GM19240 (cell line): ENCODE results near the gene SYTL5.

Experiments
- DNase-seq: peaks from one replicate; pipeline ENCODE4 v3.0.0; 2011; ENCODE audit warnings: low spot score; ENCODE audit not compliant: insufficient read length

The SYTL5 gene

DNA sequence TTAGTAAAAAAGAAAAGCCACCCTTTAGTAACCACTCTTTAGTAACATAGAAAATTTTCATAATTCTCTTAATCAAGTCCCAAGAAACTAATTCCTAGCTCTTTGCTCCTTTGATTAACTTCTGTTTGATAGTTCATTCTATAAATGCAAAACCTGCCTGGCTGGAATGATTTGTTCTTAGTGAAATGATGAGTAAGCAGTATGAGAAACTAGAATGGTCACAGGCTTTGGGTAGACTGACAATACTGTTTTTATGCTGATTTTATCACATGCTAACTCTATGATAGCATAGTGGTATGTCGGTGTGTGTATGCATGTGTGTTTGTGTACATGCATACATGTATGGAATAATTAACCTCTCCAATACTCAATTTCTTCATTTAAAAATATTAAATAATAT, 81.2 kb downstream of the SYTL5 start:
- no peak for DNase-seq

DNA sequence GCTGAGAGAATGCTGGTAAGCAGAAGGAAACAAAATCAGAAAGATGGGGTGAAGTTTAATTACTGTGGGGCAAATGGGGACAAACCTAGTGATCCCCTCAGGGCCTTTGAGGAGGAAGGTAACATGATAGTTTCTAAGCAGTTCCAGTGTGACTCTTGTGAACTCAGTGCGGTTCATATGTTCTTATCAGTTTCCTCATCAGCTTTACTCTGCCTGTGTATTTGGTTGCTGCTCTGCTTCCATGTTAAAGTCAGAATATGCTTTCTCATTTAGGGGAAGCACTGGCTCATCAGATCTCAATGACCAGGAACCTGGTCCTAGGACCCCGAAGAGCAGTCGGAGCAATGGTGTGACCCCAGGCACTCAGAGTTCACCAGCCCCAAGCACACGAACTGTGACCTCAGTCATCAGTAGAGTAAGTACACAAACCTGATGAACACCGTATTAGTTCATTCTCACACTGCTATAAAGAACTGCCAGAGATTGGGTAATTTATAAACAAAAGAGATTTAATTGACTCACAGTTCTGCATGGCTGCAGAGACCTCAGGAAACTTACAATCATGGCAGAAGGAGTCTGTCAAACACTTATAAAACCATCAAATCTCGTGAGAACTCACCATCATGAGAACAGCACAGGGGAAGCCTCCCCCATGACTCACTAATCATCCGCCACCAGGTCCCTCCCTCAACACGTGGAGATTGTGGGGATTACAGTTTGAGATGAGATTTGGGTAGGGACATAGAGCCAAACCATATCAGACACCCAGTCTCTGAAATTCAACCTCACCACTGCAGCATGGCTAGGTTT, 83.0 kb downstream of the SYTL5 start:
- DNase-seq, result no peak

DNA sequence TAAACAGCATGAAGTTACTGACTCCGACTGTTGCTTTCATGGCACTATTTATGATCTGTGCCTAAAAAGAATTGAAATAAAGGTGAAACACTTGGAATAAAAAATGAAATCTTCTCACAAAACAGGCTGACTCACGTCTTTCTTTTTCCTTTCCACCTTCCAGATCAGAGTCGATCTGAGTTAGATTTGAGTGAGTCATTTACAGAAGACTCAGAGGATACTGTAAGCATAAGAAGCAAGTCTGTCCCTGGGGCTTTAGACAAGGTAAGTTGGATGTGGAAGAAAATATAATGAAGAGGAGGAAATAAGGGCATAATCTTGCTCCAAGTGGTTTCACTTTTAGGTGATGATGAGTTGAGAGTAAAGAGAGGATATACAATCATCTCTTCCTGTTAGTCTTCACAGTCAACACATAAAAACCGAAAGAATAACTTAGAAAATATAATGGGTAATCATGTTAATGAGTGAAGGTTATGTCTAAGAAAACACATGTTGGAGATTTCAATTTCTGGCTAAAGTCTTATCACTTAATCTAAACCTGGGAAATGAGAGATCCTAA, 89.7 kb downstream of the SYTL5 start:
- no peak for DNase-seq

DNA sequence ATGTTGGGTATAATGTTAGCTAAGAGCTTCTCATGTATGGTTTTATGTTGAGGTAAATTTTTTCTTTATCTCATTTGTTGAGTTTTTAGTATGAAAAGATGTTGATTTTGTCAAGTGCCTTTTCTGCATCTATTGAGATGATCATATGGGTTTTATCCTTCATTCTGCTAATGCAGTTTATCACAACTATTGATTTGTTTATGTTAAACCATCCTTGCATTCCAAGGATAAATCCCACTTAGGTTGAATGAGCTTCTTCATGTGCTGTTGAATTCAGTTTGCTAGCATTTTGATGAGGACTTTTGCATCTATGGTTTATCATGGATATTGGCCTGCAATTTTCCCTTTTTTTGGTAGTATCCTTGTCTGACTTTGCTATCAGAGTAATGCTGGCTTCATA, 93.3 kb downstream of the SYTL5 start:
- no peak for DNase-seq

DNA sequence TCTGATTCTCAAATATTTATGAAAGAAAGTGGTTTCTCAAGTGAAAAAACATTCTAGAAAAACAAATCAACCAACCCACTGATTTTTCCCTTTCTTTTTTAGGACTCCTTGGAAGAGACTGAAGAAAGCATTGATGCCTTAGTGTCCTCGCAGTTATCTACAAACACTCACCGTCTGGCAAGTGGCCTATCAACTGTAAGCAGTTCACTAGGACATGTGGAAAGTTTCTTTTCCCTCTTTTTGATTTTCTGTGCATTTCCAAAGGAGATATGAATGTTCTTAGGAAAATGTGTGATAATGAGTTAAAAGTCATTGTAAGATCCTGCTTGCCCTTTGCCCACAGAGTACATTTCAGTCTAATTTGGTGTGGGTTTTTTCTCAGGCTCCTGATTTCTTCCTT, 95.9 kb downstream of the SYTL5 start:
- no peak for DNase-seq

DNA sequence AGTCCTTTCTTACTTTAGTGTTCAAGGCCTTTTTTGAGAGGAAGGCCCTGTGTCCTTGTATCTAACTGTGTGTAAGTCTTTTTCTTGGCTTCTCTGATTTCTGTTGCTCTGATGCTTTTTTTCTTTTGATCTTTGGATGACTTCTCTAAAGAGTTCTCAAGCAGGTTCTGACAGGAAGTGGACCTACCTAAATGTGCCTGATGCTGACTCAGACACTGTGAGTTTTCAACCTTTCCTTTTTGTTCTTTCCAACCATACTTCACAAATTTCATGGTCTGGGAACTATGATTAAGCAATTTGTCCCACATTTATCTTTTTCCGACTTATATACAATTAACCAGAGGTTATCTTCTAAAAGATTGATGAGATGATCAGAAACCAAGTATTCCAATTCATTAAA, 96.5 kb downstream of the SYTL5 start:
- no peak for DNase-seq

DNA sequence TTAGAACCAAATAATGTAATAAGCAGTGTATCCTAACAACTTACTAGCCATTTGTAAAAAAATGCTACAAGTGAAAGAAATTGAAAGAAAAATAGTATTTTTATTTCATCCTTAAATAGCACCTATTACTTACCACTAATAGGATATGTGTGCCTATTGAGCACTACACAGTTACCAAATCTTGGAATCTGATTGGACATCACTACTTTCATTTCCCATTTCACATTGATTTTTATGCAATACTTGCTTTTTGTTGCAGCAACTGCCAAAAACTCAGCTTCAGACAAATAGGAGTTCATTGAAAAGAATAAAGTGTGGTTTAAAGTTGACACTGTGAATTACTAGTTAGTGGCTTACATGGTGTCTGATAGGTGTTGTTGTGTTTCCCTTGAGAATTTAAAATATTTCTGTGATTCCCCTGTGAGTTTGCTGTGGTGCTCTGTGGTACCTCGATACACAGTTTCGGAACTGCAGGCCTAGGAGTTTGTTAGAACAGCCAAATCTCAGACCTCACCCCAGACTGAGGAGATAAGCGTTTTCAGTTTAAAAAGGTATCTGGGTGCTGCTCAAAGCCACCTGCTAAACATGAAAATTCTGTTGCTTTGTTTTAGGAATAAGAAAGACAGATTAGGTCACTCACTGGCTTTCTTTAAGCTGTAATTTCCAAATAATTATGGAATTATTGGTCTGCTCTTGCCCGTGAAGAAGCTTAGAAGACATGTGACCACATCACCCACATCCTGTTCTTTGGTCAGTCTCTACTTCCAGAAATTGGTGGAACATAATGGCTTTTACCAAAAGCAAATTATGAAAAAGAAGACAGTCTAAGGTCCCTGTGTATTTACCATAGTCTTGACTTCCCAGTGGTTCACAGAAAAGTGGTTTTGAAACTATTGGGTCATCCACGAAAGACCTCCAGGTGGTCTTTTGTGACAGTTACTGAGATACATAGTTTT, 97.8 kb downstream of the SYTL5 start:
- DNase-seq, result no peak

DNA sequence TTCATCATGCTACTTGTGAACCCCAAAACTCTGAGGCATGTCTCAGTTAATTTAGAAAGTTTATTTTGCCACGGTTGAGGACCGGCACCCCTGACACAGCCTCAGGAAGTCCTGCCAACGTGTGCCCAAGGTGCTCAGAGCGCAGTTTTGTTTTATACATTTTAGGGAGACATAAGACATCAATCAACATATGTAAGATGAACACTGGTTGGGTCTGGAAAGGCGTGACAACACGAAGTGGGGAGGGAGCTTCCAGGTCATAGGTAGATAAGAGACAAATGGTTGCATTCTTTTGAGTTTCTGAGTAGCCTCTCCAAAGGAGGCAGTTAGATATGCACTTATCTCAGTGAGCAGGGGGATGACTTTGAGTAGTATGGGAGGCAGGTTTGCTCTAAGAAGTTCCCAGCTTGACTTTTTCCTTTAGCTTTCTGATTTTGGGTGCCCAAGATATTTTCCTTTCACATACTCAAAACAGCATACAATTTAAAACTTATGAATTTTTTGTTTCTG, 98.9 kb downstream of the SYTL5 start:
- no peak for DNase-seq

DNA sequence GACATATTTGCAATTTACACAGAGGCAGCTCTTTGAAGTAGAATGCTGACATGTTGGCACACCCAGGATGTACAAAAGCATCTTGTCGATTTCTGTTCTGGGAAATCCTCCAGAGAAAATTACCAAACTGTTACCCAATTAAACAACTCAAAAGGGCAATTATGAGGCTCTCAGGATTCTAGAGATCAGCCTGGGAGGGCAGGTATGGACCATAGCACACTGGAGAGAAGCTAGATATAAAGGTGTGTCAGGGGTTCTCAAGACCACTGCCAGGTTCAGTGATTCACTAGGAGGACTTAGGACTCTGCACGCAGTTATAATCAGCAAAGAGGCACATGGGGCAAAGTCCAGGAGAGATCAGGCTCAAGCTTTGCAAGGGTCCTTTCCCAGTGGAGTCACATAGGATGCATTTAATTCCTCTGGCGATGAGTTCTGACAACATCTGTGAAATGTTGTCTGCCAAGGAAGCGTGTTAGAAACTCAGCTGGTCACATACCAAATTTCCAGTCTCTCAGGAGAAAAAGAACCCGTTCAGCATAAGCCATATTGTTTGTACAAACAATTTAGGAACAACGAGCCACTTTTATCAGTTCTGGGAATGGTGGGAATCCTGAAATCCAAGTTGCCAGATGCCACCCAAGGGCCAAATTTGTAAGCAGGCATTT, 100.8 kb downstream of the SYTL5 start:
- DNase-seq, result no peak

DNA sequence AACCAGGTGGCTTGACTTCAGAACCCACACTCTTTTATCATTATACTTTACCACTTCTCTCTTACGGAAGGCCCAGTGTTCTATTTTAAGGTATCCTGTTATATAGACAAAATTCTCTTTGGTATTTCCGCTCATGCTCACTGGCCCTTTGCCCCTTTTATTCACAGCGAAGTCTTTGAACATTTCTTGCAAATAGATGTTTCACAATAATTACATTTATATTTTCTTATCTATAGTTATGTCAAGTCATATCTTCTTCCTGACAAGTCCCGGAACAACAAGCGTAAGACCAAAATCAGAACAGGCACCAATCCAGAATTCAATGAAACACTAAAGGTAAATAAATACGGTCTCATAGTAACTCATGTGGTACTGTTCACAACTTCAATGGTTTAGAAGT, 102.0 kb downstream of the SYTL5 start:
- no peak for DNase-seq

DNA sequence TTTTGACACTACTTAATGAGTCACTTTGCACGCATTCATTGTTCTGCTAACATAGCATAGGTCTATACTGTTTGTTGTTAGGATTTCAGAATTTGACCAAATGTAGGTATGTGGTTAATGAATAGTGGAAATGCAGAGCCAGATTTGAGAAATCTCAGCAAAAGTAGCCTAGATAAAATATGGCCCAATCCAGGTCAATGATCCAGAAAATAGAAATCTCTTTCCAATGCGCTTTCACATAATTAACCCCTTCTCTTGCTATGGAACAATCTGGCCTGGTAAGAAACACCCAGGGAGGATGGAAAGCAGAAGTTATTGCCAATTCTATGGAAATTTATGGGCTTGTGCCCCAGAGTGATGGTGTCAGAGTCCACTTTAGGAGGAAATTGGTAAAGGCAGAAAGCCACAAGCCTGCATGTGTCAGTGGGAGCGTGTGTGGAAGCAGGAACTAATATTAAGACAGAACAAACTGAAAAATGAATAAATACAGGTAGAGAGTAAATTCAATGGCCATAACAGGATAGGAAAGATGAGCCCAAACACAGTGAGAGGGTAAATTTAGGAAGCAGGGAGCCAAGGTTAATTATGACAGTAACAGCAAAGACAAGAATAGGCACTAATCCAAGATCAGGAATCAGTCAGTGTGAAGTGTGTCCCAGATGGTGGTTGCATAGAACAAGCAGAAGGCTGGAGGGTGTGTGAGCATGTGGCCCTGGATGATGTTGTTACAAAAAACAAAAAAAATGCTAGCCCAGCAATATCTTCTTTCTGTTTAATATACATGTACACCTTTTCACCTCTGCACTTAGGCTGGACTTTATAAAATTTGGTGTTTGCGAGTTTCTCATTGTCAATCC, 102.9 kb downstream of the SYTL5 start:
- DNase-seq, result no peak

DNA sequence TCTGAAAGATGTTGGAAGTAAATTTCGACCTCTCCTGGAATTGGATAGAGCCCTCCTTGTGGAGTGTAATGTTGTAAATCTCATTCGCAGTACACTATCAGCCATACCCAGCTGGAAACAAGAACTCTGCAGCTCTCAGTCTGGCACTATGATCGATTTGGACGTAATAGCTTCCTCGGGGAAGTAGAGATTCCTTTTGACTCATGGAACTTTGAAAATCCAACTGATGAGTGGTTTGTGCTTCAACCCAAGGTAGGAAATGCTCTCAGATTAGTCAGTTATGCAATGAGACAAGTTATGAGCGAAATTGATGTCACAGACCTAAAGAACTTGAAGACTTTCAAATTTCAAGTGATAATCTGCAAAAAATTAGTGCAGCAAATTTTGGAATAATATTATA, 103.9 kb downstream of the SYTL5 start:
- DNase-seq, result no peak

DNA sequence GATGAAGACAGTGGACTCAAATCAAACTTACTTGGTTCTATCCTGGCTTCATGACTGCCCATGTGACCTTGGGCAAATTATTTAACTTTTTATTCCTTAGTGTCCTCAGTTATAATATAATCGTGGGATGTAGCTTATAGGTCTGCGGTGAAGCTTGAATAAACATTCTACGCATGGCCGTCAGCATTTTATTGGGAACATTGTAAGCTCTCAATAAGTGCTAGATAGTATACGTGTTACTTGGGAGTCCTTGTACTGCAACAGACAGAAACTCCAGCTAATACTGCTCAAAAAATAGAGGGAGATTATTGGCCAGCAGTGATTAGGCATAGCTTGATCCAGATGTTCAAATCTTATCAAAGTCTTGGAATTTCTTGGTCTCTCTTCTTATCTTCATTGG, 104.8 kb downstream of the SYTL5 start:
- DNase-seq, result no peak

DNA sequence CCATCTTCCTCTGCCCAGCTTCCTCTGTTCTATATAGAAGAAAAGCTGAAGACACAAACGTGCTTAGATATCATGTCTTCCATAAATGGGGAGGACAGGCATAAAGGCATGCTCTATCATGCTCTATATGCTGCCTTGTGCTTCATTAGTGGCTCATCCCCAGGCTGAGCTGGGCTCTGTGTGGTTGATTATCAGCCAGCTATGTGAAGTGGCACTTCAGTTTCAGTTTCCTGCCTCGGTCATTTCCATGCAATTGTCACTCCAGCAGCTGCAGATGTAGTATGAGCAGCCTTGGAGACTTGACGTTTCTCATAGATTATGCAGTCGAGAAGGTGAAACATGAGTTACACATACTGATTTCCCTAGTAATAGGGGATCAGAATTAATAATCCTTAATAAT, 106.2 kb downstream of the SYTL5 start:
- no peak for DNase-seq

DNA sequence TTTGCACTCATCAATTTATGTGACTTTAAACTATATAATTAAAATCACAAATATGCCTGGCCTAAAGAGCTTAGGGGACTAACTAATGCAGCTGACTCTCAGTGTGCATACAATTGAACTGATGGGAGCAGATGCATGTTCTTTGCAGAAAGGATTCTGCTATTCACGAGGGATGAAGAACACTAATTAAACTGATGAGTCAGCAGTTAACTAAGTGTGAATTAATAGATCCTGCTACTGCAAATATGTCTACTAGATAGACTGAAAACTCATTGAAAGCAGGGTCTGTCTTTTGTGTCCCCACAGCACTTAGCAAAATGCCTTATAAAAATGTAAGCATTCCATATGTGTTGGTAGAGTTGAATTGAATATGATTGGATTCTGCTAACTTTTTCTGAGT, 110.4 kb downstream of the SYTL5 start:
- no peak for DNase-seq

DNA sequence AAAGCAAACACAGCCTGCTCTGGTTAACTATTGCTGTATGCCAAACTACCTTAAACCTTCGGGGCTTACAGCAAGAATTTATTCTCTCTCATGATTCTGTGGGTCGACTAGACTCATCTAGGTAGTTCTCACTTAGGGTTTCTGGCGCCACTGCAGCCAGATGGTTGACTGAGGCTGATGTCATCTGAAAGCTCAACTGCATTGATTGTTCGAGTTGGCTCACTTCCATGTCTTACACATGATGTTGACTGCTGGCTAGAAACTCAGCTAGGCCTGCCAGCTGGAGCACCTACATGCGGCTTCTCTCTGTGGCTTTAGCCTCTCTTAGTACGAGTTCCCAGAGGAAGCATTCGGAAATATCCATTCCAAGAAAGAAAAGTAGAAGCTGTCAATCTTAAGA, 111.1 kb downstream of the SYTL5 start:
- no peak for DNase-seq

DNA sequence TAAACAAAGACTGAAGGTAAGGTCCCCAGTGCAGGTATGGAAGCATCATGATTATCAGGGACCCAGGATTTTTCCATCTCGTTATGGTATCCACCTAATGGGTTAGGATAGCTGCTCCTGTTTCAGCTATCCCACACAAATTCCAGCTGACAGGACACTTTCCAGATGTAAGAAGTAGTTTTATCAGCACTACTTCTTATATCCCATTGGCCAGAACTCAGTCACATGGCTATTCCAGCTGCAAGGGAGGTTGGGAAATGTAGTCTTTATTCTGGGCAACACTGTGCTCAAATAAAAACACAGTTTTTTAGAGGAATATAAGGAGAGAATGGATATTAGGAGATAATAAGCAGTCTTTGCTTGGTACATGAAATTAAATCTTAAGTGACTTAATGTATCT, 117.6 kb downstream of the SYTL5 start:
- DNase-seq, result no peak

DNA sequence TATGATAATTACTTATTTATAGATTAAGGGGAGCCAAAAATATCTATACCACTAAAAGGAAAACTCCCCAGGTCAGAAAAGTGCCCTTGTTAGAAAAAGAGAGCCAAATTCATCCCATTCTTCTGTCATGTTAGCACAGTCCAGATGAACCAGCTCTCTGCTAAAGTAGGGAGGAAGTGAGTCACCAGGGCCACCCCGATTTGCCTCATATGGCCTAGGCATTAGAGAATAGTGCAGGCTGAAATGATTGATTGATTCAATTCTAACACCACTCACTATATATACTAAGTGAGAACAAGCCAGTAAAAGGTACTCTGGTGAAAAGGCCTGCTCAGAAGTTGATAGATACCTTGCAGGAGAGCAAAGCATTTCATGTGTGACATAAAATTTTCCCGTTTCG, 119.8 kb downstream of the SYTL5 start:
- DNase-seq, result no peak

DNA sequence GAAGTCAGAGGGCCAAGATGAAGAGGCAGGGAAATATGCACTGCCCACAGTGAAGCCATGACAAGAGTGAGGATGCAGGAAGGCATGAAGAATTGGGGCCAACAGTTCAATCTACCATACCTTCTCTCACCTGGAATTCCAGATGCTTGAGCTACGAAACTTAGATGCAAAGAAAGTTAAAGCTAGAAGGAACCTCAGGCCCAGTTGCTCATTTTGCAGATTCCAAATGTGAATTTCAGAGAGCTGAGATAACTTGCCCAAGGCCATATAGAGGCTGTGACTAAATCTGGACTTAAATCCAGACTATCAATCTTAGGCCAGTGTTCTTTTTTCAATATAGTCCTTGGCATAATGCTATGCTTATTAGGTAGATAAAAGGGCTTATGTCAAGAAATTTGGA, 121.6 kb downstream of the SYTL5 start:
- no peak for DNase-seq

DNA sequence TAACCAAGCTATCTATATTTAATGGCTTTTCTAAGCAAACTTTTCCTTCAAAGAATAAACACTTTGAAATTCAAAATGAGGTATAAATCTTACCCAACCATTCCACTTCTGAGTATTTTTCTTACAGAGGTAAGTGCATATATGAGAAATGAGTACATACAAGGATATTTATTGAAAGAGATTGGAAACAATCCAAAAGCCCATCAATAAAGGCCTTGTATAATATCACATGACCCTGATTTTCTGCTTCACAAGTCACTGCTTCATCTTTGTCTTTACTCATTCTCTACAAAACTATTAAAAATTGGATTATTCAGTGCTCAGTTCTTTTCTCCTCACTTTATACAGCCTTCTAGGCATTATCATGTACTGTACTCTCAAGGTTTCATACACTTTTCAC, 123.0 kb downstream of the SYTL5 start:
- no peak for DNase-seq
